Esophagus (tissue), 2 donors: ENCODE results near the gene CCNJ. TPM values are rescaled to one million over a fixed set of nuclear protein-coding genes. Genes with fewer than 3 reads are reported as not detected.
"Not testable (repeated sequence)": the region's sequence is repeated elsewhere in the genome, so short reads cannot be mapped to it uniquely, and the experiment has no call there.

ENCODE experiments used
- H3K27ac ChIP-seq, 2 donors: one replicate each; pipeline ENCODE4 v1.5.1; 2013; ENCODE audit warnings: low read depth in 2 of 2, mild to moderate bottlenecking in 2 of 2, inconsistent platforms in 1 of 2, low read length in 1 of 2, moderate library complexity in 1 of 2
- H3K27me3 ChIP-seq, 2 donors: one replicate each; pipeline ENCODE4 v1.6.1; 2013; ENCODE audit warnings: low read length in 2 of 2, control low read depth in 1 of 2, mild to moderate bottlenecking in 1 of 2; ENCODE audit not compliant: insufficient read depth in 2 of 2, control insufficient read depth in 1 of 2
- H3K36me3 ChIP-seq, 2 donors: one replicate each; pipeline ENCODE4 v1.6.1; 2013; ENCODE audit warnings: low read length in 1 of 2; ENCODE audit not compliant: control insufficient read depth in 2 of 2, insufficient read depth in 2 of 2
- H3K4me1 ChIP-seq, 2 donors: one replicate each; pipeline ENCODE4 v1.6.1; 2013; ENCODE audit warnings: low read length in 1 of 2; ENCODE audit not compliant: control insufficient read depth in 2 of 2, insufficient read depth in 2 of 2
- H3K4me3 ChIP-seq, 2 donors: one replicate each; pipeline ENCODE4 v1.5.1; 2013; ENCODE audit warnings: low read length in 2 of 2, mild to moderate bottlenecking in 2 of 2, low read depth in 1 of 2, moderate library complexity in 1 of 2
- H3K9me3 ChIP-seq, 2 donors: one replicate each; pipeline ENCODE4 v1.6.1; 2013; ENCODE audit warnings: mild to moderate bottlenecking in 2 of 2, low read depth in 1 of 2, low read length in 1 of 2, moderate library complexity in 1 of 2; ENCODE audit not compliant: control insufficient read depth in 2 of 2, insufficient read depth in 1 of 2
- WGBS, 2 donors: extraction: QIAGEN DNeasy Blood & Tissue Kit; methylation state at CpG; one replicate each; pipeline ENCODE4 v1.1.7; 2013; 5-methylcytosine and 5-hydroxymethylcytosine counted together
- polyA plus RNA-seq, 2 donors: library from polyadenylated mRNA; stranded (reverse); fragments of 200-250 nt; gene quantifications; one replicate each; pipeline ENCODE4 v1.2.3, GENCODE V29; 2013
- donor health status: healthy with polysubstance abuse.
- donor health status: Bipolar disorder and iron deficiency.

The CCNJ gene
- polyA plus RNA-seq, 2 donors = 1.4 to 1.9 TPM

DNA sequence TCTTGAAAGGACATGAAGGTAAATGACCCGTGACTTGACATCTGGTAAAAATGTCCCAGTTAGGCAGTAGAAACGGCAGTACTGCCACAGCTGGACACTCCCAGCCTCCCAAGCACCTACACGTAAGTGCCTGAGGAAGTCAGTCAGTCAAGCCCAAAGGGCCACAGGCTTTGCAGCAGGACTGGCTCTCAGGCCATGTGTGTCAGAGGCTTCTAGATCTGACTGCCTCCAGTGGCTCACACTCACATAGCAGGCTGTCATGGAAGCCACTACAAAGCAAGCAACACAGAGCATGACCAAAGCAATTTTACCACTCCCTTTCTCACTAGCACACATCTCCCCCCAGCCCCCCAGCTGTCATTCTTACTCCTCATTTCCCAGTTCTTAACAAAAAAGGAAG is 17.8 kb upstream of the CCNJ start:
- no peak overlapping the region for H3K4me3 ChIP-seq
- no peaks in the 10 kb centered on the region for H3K4me1 ChIP-seq
- WGBS, 2 donors = 87 to 88% methylated on average over 3 of the region's 3 CpGs
- no peak overlapping the region for H3K27ac ChIP-seq
- no peaks in the 10 kb centered on the region for H3K9me3 ChIP-seq
- no peaks in the 10 kb centered on the region for H3K36me3 ChIP-seq
- no peaks in the 10 kb centered on the region for H3K27me3 ChIP-seq

DNA sequence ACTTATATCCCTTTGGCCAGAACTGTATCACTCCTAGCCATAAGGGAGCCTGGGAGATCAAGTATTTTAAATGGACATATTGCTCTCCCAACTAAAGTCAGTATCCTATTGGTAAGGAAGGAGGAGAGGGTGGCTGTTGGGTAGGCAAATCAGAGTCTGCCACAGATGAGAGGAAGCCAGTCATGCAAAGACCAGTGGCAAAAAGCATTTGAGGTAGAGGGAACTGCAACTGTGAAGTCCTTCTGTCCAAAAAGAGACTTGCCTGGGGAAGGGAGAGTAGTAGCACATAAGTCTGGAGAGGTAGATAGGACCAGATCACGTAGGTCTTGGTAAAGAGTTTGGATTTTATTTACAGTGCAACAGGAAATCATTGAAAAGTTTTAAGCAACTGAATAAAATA is 8.8 kb upstream of the CCNJ start:
- Histone ChIP-seq H3K9me3 (no peaks in the 10 kb centered on the region), H3K4me1 (no peaks in the 10 kb centered on the region), H3K36me3 (no peaks in the 10 kb centered on the region), H3K27ac (no peak overlapping the region), H3K4me3 (no peak overlapping the region), H3K27me3 (no peaks in the 10 kb centered on the region)
- 91 to 97% methylated on average over 1 of the region's 1 CpG for WGBS, 2 donors

DNA sequence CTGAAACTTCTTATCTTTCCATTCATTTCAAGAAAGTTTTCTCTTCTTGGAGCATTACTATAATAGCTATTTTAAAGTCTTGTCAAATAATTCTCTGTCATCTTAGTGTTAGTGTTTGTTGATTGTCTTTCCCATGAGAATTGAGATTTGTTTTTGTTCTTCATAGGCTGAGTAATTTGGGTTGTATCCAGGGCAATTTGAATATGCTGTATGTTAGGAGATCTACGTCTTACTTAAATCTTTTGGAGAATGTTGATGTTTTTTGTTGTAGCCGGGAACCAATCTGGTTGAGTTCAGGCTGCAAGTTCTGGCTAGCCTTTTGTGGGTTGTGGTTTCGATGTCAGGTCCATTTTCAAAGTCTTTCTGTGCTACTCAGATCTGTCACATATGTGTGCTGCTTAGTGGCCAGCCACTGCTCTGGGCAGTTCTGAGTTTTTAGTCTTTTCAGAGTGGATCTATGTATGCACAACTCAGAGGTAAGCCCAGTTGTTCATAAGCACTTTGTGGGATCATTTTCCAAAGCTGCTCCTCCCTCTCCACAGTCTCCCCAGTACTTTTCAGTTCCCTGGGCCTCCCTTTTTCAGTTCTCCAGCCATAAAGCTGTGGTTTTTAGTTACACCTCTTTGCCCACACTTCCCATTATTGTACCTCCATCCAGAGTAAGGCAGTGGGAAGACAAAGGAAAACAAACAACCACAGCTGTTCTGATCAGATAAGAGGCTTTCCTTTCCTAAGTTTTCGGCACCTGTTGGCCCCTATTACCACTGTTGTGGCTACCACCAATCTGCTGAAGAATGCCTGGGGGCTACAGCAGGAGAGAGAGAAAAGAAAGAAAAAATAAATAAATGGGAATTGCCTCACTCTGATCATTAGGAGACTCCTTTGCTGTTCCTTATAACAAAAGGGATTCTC is 4.7 kb upstream of the CCNJ start:
- Histone ChIP-seq H3K4me1 (no peaks in the 10 kb centered on the region), H3K9me3 (no peaks in the 10 kb centered on the region), H3K36me3 (no peaks in the 10 kb centered on the region), H3K4me3 (no peak overlapping the region), H3K27me3 (no peaks in the 10 kb centered on the region), H3K27ac (no peak overlapping the region)
- 74 to 83% methylated on average over 4 of the region's 4 CpGs for WGBS, 2 donors

DNA sequence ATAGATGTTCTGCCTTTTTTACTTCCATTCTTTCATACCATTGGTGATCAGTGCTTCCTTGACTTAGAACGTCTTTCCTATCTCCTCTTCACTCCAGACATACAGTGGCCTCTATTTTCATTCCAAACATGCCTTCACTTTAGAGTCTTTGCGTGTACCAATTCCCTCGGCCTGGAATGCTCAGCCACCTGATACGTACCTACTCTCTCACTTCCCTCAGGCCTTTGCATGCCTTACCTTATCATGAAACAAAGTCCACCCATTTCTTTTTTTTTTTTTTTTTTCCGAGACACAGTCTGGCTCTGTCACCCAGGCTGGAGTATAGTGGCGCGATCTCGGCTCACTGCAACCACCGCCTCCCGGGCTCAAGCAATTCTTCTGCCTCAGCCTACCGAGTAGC is 2.2 kb upstream of the CCNJ start:
- no peaks in the 10 kb centered on the region for H3K36me3 ChIP-seq
- H3K27ac ChIP-seq = no peak overlapping the region
- H3K27me3 ChIP-seq = no peaks in the 10 kb centered on the region
- H3K9me3 ChIP-seq = no peaks in the 10 kb centered on the region
- no peaks in the 10 kb centered on the region for H3K4me1 ChIP-seq
- H3K4me3 ChIP-seq = no peak overlapping the region
- 91 to 98% methylated on average over 11 of the region's 11 CpGs for WGBS, 2 donors

DNA sequence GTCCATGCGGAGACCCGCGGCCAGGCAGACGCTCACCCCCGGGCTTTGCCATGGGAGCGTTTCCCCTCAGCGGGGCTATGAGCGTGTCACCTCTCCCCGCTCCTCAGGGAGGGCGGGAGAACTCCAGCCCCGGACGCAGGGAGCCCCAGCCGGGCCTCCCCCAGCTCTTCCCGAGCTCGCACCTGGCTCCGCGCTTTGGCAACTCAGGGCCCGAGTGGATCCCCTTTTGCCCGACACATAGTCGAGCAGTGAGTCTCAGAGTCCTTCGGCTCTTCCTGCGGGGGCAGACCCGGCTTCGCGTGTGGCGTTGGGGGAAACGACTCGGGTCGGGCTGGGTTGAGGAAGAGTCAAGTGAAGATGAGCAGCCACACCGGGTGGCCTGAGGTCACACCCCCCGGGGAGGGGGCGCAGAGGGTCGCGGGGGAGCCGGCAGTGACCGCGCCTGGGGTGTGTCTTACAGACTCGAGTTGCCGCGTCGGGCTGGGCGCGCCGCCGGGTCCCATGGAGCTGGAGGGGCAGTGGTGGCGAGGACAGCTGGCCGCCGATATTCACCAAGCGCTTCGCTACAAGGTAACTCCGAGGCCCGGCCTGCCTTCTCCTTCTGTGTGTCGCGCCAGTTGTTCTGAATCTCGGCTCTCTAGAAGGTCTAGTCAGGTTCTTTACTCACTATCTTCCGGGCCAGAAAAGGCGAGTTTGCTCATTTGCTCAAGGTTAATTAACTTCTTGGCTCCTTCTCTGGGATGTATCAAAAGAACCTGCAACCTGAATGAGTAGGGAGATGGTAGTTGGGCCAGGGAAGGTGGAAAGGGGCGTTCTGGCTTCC is 721 bp downstream of the CCNJ start:
- H3K27ac ChIP-seq = peak overlapping the region; percentile 83 to 84
- H3K4me3 ChIP-seq = peak overlapping the region; percentile 69 to 89
- WGBS, 2 donors = 1% methylated on average over 56 to 58 of the region's 58 CpGs
- no peaks in the 10 kb centered on the region for H3K36me3 ChIP-seq
- no peaks in the 10 kb centered on the region for H3K9me3 ChIP-seq
- no peaks in the 10 kb centered on the region for H3K27me3 ChIP-seq
- H3K4me1 ChIP-seq = no peaks in the 10 kb centered on the region

DNA sequence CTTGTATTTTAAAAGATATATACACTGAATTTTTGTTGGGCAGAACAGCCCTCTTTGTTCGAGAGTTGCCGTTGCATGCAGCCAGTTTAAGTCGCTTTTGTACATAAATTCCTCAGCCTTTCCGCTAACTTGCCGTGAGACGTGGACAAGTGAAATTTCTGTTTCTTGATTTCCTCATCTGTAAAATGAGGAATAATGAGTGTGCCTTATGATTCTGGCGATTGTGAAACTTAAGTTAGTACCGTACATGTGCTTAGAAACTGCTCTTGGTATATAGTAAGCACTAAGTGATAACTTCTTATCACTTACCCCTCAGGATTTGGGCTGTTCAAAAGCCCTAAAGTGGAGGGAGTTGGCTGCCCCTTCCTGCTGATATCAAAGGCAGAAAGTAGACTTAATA is 1.4 kb downstream of the CCNJ start:
- peak overlapping the region in 1 of 2 donors; percentile 69 for H3K4me3 ChIP-seq
- no peaks in the 10 kb centered on the region for H3K27me3 ChIP-seq
- 31 to 33% methylated on average over 8 of the region's 8 CpGs for WGBS, 2 donors
- no peaks in the 10 kb centered on the region for H3K9me3 ChIP-seq
- H3K27ac ChIP-seq = peak overlapping the region in 1 of 2 donors; percentile 83
- no peaks in the 10 kb centered on the region for H3K4me1 ChIP-seq
- no peaks in the 10 kb centered on the region for H3K36me3 ChIP-seq

DNA sequence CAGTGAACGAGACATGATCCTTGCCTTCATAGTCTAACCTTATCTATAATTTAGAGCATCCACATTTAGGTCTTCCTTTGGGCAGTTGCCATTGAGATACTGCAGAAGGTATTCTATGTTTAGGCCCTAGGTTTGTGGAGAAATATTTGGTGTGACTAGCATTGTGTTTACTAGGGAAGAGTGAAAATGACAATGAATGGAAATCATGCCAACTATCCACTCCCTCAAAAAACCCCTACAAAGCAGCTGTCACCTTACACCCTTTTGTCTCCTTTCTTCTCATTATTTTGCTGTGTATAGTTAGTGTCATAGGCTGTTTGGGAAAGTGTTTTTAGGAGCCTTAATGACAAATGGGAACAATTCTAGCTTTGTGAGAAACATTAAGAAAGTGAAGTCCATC is 3.2 kb downstream of the CCNJ start:
- Histone ChIP-seq H3K27me3 (no peaks in the 10 kb centered on the region), H3K4me1 (no peaks in the 10 kb centered on the region), H3K9me3 (no peaks in the 10 kb centered on the region), H3K4me3 (no peak overlapping the region), H3K27ac (no peak overlapping the region), H3K36me3 (no peaks in the 10 kb centered on the region)
- 84 to 85% methylated on average over 1 of the region's 1 CpG for WGBS, 2 donors

DNA sequence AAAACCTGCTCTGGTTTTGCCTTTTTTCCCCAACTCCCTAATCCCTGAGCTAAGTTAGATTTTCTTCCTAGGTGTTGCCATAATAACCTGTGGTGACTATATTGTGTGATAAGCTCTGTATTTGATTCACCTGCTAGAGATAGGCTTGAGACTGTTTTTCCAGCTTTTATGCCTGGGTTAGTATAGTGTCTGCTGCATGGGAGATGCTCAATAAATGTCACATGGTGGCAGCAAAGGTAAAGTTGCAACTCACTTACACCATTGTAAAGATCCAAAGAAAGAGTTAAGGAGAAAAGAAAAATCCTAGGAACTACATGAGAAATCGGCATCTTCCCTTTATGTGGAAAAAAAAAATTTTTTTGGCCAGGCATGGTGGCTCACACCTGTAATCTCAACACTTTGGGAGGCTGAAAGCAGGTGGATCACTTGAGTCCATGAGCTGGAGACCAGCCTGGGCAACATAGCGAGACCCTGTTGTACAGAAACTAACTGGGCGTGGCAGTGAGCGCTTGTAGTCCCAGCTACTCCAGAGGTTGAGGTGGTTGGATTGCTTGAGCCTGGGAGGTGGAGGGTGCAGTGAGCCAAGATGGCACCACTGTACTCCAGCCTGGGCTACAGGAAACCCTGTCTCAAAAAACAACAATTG is 3.7 kb downstream of the CCNJ start:
- Histone ChIP-seq H3K9me3 (no peaks in the 10 kb centered on the region), H3K27me3 (no peaks in the 10 kb centered on the region), H3K4me1 (no peaks in the 10 kb centered on the region), H3K27ac (no peak overlapping the region), H3K4me3 (no peak overlapping the region), H3K36me3 (no peaks in the 10 kb centered on the region)
- WGBS, 2 donors = 94 to 95% methylated on average over 4 of the region's 4 CpGs

DNA sequence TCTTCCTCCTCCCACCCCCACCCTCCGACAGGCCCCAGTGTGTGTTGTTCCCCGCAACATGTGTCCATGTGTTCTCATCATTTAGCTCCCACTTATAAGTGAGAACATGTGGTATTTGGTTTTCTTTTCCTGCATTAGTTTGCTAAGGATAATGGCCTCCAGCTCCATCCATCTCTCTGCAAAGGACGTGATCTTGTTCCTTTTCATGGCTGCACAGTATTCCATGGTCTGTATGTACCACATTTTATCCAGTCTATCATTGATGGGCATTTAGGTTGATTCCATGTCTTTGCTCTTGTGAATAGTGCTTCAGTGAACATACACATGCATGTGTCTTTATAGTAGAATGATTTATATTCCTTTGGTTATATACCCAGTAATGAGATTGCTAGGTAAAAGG is 4.5 kb downstream of the CCNJ start:
- not testable (repeated sequence) for H3K4me3 ChIP-seq, H3K27me3 ChIP-seq, H3K36me3 ChIP-seq, H3K27ac ChIP-seq, H3K9me3 ChIP-seq, H3K4me1 ChIP-seq
- 94 to 97% methylated on average over 3 of the region's 3 CpGs for whole genome bisulfite sequencing, 2 donors
